HG03565 (cell line): ENCODE data around the gene KCNH2.
"Not testable (repeated sequence)": the region's sequence is repeated elsewhere in the genome, so short reads cannot be mapped to it uniquely, and the experiment has no call there.

ENCODE experiments used
- ATAC-seq: cut with Tn5 transposase; IDR thresholded peaks from one replicate; pipeline ENCODE4 v1.9.1; 2021; ENCODE audit warnings: mild to moderate bottlenecking, moderate library complexity; ENCODE audit not compliant: unreplicated experiment

KCNH2 gene, protein sequence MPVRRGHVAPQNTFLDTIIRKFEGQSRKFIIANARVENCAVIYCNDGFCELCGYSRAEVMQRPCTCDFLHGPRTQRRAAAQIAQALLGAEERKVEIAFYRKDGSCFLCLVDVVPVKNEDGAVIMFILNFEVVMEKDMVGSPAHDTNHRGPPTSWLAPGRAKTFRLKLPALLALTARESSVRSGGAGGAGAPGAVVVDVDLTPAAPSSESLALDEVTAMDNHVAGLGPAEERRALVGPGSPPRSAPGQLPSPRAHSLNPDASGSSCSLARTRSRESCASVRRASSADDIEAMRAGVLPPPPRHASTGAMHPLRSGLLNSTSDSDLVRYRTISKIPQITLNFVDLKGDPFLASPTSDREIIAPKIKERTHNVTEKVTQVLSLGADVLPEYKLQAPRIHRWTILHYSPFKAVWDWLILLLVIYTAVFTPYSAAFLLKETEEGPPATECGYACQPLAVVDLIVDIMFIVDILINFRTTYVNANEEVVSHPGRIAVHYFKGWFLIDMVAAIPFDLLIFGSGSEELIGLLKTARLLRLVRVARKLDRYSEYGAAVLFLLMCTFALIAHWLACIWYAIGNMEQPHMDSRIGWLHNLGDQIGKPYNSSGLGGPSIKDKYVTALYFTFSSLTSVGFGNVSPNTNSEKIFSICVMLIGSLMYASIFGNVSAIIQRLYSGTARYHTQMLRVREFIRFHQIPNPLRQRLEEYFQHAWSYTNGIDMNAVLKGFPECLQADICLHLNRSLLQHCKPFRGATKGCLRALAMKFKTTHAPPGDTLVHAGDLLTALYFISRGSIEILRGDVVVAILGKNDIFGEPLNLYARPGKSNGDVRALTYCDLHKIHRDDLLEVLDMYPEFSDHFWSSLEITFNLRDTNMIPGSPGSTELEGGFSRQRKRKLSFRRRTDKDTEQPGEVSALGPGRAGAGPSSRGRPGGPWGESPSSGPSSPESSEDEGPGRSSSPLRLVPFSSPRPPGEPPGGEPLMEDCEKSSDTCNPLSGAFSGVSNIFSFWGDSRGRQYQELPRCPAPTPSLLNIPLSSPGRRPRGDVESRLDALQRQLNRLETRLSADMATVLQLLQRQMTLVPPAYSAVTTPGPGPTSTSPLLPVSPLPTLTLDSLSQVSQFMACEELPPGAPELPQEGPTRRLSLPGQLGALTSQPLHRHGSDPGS

DNA sequence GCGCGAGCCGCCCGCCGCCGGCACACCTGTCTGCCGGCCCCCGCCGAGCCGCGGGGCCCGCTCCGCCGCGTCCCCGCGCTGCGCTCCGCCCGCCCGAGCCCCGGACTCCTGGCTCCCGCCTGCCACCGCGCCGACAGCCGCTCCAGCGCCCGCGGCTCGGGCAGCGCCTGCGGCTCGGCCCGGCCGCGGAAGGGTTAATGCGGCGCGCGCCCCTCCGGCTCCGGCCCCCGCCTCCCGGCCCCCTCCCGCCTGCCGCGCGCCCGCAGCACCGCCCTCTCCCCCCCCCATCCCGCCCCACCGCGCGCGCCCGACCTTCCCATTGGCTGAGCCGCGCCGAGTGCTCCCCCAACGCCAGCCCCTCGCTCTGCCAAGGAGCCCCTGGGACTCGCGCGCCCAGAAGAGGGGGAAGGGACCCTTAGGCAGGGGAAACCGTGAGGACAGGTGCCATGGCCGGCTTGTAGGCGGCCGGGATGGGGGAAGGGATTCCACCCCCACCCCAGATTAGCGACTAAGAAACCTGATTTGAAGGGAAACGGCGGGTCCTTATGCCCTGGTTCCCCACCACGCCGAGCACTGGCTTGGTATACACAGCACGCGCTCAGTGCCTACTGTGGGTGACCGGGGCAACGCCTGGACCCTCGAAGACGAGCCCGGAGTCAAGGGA lies at the start of gene KCNH2:
Gene KCNH2, minus strand, starts transcription at position 196 of the 664 bp plus-strand sequence. CDS start 408 bp downstream, outside the sequence.
- no peak for ATAC-seq

DNA sequence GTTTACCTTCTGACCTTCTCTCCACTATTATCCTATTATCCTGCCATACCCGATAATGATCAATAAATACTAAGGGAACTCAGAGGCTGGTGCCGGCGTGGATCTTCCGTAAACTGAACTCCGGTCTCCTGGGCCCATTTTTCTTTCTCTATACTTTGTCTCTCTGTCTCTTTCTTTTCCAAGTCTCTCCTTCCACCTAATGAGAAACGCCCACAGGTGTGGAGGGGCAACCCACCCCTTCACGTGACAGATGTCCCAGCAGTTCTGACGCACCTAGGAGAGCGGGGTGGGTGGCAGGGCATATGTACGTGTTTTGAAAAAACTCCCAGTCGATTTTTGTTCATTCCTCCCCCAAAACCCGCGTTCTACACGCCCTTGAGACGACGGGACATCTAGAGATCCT lies 49.6 kb upstream of the KCNH2 start:
- ATAC-seq: not testable (repeated sequence)

DNA sequence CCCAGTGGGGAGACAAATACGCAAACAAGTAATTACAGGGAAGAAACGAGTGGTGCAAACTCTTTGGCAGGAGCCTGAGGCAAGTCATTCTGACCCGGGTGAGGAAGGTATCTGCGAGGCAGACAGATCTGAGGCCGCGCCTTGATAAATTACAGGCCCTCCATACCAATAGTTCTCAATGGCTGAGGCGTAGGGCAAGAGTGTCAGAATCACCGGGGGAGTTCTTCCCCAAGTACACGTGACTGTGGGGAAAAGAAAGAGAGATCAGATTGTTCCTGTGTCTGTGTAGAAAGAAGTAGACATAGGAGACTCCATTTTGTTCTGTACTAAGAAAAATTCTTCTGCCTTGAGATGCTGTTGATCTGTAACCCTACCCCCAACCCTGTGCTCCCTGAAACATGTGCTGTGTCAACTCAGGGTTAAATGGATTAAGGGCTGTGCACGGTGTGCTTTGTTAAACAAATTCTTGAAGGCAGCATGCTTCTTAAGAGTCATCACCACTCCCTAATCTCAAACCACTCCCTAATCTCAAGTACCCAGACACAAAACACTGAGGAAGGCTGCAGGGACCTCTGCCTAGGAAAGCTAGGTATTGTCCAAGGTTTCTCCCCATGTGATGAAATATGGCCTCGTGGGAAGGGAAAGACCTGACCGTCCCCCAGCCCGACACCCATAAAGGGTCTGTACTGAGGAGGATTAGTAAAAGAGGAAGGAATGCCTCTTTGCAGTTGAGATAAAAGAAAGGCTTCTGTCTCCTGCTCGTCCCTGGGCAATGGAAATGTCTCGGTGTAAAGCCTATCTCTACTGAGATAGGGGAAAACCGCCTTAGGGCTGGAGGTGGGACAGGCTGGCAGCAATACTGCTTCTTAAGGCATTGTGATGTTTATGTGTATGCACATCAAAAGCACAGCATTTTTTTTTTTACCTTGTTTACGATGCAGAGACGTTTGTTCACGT lies 48.9 kb upstream of the KCNH2 start:
- not testable (repeated sequence) for ATAC-seq

DNA sequence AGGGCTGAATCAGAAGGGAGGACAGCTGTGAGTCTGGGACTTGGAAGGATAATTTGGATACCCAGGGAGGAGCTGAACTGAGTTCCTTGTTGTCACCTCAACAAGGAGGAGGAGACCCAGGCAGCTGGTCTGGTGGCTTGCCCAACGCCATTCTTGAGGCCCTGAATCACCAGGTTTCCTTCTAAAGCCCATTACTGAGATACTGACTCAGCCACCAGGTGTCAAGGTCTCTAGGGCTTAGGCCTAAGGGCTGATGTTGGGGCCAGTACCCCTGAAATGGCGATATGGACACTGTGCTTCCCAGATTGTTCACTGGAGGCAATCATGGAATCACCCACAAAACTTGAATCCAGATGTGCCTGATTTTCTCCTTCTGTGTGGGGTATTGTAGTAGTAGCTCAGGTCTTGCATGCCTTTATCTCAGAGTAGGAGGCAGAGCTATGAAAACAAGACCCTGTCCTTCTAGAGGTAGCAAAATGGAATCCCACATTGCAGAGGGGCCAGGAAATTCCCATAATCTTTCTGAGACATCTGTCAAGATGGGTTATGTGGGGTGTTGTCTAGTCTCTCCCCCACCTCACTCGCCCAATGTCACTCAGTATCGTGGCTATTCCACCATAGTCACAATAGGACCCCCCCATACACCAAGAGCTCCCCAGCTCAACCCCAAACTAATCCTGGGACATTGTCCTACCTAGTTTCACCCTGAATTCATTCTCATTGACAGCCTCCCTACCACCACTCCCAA lies 48.0 kb upstream of the KCNH2 start:
- ATAC-seq: no peak

DNA sequence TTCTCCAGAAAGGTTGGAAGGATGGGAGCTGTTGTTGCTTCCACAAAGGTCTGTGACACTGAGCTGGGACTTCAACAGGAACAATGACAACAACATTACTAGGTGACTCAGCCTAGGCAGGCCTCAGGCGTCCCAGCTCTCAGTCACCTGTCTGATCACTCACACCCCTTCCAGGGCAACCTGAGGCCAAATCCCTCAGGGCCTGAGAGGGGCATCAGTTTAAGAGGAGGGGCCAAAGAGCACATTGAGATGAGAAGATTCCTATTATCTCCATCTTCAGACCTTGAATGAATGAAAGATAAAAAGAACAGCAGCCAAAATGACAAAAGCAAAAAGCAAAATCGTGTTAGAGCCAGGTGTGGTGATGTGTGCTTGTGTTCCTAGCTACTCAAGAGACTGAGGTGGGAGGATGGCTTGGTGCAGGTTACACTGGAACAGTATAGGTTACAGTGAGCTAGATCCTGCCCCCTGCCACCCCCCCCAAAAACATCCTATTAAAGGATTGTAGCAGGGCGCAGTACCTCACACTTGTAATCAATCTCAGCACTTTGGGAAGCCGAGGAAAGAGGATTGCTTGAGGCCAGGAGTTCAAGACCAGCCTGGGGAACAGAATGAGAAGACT lies 46.4 kb upstream of the KCNH2 start, which contains the start of gene ATG9B:
Gene ATG9B, minus strand, starts transcription at position 60 of the 622 bp plus-strand sequence. CDS start 71 bp downstream, outside the sequence.
- no peak for ATAC-seq

DNA sequence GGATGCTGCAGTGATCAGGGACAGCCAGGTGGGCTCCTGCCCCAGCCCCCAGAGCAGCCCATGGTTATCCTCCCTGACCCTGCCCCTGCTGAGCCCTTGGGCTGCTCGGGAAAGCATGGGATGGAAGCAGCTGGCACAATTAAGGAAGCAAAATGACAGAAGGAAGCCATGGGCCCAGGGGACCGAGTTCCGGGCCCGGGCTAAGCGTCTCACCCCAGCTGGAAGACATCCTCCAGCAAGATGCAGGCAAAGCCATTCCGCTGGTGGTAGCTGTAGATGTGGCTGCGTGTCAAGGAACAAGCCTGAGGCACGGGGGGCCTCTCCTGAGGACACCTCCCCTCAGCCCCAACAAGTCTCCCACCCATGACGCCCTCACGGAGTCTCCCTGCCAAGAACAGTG lies 45.1 kb upstream of the KCNH2 start:
- ATAC-seq: no peak

DNA sequence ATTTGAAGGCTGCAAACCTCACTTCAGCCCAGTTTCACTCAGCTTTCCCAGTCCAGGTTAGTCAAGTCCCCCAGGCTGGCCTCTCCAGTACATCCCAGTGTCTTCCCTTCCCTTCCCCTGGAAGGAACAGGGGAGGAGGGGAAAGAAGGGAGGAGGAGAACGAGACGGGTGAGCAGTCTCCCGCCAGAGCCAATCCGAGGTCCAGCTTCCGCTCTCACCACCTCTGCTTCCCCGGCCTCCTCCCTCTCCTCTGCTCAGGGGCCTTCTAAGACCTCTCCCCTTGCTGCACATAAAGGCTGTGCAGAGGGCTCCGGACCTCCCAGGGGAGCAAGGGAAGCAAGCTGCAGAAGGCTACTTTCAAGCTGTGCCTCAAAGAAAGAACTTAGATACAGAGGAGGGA lies 42.1 kb upstream of the KCNH2 start:
- ATAC-seq: no peak

DNA sequence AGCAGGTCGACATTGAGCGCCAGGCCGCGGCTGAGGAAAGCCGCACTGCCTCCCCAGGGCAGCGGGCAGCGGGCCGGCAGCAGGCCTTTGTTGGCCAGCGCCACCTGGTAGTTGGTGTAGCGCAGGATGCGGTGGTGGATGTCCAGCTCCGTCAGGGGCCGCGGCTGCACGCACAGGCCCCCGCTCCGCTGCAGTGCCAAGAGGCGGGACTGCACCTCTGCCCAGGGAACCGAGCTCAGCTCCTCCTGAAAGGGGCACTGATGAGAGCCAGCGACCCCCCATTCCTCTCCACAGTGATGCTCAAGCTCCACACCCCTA lies 41.0 kb upstream of the KCNH2 start:
- ATAC-seq: no peak

DNA sequence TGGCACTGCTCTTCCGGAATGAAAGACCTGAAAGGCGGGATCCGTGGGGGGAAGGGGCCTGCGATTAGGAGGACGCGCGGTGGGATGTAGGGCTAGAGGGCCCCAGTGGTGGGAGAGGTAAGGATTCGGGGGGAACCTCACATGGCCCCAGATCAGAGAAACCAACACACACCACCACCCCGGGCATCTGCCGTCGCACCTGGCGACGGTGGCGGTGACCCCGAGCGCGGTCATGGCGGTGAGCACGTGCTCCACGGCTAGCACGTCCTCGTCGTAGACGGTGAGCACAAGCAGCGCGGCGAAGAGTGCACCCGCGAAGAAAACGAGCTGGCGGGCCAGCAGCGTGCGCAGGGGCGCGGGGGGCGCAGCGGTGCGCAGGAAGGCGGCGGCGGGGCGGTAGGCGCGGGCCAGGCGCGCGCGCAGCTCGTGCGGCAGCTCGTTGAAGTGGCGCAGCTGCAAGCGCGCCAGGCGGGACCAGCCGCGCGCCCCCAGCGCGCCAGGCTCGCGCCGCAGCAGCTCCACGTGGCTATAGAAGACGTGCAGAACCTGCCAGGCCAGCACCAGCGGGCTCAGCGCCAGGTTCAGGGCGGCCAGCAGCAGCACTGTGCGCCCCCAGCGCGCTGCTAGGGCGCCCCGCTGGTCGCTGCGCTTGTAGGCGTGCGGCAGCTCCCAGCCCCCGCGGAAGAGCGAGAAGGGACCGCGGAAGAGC lies 40.5 kb upstream of the KCNH2 start:
- ATAC-seq: no peak

DNA sequence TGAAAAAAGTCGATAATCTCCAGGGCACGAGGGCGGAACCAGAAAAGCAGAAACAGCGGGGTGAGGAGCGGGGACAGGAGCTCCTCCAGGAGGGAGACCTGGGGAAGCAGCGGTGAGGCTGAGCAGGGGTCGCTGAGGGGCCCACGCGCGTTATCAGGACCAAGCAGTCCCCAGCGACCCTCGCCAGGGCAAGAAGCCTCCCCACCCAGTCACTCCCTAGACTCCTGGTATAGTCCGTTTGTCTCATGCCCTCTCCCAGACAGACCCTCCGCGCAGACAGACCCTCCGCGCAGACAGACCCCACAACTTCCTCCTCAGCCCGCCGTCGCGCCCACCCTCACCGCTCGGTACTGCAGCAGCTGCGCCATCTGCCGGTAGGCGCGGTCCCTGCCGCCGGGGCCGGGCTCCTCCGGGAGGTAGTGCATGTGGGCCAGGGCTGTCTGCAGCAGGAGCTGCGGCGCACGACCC lies 39.9 kb upstream of the KCNH2 start:
- ATAC-seq: peak; percentile 39

DNA sequence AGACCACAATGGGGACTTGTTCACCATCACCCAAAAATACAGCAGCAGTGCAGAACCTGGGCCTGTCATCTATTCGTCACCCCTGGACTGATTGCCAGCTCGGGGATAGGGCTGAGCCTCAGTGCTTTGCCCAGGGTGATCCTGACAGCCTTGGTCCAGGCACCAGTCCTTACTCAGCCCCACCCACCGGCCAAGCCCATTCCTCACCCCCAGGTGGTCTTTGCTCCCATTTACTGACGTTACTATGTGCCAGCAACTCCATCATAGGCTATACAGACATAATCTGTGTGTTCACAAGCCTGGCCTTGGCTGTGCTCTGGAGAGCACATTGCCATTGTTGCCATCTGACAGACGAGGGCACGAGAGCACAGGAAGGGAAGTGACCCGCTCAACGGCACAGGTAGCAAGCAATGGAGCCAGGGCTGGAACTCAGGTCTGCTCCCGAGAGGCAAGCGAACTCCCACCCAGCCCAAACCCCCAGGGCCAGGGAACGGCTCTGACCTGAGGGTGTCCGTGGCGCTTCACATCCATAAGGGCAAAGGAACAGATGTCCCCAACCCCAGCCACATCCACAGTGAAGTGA lies 39.3 kb upstream of the KCNH2 start:
- no peak for ATAC-seq

DNA sequence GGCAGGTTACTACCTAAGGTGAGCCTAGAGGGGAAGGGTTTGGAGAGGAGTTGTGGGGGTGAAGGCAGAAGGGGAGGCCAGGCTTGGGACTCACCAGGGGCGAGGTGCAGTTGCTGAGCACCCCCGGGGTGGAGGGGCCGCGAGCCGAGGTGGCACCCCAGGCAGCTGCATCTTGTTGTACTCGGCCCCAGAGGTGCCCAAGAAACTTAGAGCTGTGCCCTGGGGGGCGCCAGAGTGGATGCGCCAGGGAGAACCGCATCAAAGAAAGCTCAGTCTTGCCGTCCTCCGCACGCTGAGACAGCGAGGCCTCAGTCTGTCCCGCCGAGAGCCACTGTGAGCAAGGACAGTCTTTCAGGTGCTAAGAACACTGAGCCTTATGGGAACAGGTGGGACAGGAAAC lies 38.8 kb upstream of the KCNH2 start:
- ATAC-seq: no peak

DNA sequence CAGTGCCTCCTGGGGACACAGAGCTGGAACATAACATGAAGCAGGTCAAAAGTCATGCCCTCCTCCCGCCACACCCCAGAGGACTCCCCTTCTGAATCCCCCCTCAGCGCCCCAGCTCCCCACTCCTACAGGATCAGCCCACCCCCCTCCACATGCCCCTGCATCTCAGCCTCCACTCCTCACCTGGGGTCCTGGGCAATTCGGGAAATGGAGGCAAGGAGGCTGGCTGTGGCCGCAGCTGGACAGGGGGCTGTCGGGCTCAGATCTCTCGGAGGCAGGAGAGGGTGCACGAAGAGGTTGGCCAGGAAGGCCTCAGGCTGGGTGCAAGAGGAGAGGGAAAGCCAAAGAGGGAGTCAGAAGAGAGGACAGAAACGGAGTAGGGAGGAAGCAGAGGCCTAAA lies 38.4 kb upstream of the KCNH2 start:
- ATAC-seq: no peak

DNA sequence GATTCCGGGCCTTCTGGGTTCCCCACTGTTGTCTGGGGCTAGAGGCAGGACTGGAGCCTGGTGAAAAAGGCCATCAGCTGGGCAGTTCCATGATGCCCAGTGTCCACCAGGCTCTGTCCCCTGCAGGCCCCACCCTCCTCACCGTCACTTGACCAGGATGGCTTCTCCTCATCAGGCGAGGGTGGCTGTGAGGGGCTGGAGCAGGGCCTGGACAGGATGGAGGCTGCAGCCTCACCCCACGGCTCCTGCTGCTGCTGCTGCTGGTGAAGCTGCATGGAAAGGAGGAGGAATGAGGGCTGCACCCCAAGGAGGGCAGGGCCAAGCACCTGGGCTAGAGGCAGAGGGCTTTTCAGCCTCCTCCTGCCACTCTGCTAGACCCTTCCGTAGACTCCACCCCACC lies 37.8 kb upstream of the KCNH2 start:
- ATAC-seq: no peak

DNA sequence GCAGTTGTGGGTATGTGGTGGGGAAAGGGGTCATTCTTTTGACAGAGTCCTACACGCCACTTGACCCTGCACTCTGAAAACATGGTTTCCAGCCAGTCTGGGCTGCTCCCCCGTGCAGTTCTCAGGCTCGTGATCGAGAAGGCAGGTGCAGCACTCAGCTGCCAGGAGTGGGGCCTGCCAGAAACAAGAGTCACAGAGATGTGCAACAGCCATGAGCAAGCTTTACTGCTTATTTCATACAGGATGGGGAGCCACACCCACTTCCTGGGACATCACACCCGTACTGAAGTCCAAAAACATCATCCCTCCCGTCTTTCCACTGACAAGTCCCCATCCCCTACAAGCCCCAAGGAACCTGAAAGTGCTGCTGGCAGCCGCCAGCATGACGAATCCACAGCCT lies 36.8 kb upstream of the KCNH2 start:
- ATAC-seq: no peak

DNA sequence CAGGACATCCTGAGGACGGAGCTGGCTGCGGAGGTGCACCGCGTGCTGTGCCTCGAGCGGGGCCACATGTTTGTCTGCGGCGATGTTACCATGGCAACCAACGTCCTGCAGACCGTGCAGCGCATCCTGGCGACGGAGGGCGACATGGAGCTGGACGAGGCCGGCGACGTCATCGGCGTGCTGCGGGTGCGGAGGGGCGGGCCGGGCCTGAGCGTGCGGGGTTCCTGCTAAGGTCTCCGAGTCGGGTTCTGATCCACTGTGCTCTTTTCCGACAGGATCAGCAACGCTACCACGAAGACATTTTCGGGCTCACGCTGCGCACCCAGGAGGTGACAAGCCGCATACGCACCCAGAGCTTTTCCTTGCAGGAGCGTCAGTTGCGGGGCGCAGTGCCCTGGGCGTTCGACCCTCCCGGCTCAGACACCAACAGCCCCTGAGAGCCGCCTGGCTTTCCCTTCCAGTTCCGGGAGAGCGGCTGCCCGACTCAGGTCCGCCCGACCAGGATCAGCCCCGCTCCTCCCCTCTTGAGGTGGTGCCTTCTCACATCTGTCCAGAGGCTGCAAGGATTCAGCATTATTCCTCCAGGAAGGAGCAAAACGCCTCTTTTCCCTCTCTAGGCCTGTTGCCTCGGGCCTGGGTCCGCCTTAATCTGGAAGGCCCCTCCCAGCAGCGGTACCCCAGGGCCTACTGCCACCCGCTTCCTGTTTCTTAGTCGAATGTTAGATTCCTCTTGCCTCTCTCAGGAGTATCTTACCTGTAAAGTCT lies 35.8 kb upstream of the KCNH2 start:
- no peak for ATAC-seq

DNA sequence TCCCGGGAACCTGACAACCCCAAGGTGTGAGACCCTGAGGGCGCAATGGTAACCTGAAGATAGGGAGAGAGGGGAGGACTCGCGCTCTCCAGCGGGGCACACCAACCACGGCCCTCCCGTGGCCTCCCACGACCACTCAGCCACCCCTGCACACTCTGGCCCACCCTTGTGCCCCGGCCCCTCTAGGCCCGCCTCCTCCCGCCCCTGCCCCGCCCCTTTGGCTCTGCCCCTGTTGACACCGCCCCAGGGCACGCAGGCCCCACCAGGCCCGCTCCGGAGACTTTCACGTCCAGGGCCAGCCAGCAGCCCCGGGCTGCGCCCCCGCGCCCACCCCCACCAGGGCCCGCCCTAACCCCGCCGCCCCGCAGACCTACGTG lies 35.2 kb upstream of the KCNH2 start:
- no peak for ATAC-seq
